NCI-H1694 (cell line): ENCODE data around the gene GOLPH3L.
"Not testable (repeated sequence)": the region's sequence is repeated elsewhere in the genome, so short reads cannot be mapped to it uniquely, and the experiment has no call there.

Experiments
- DNase-seq: peaks from one replicate; lab custom pipeline; 2025; lab: John Stamatoyannopoulos, UW

Gene GOLPH3L

GRCh38 chr1:150696995-150697927, at the start of gene GOLPH3L:
TSS of gene GOLPH3L (minus strand) at chr1:150697154. CDS start at chr1:150694838, 2,316 bp downstream.
- peak; percentile 99 for DNase-seq

GRCh38 chr1:150730130-150730721, 33.3 kb upstream of the GOLPH3L start:
- DNase-seq = no peak

- no peak for DNase-seq
These were observed 27.4 kb upstream of the GOLPH3L start for GRCh38 chr1:150724336-150724735.

- DNase-seq = no peak
These were observed 23.7 kb upstream of the GOLPH3L start, which contains the start of gene HORMAD1 for GRCh38 chr1:150720703-150721102. TSS of gene HORMAD1 (minus strand) at chr1:150720895. CDS start at chr1:150719505, 1,390 bp downstream.

GRCh38 chr1:150720098-150720497, 23.1 kb upstream of the GOLPH3L start:
- no peak for DNase-seq

GRCh38 chr1:150718225-150718891, 21.4 kb upstream of the GOLPH3L start:
- no peak for DNase-seq

- not testable (repeated sequence) for DNase-seq
These were observed 12.1 kb upstream of the GOLPH3L start for GRCh38 chr1:150709031-150709430.

- no peak for DNase-seq
These were observed 11.6 kb upstream of the GOLPH3L start for GRCh38 chr1:150708595-150708994.

GRCh38 chr1:150706091-150706490, 9.1 kb upstream of the GOLPH3L start:
- DNase-seq = no peak

- DNase-seq = no peak
These were observed 6.5 kb upstream of the GOLPH3L start for GRCh38 chr1:150703427-150703826.

GRCh38 chr1:150696590-150696989, 364 bp downstream of the GOLPH3L start:
- DNase-seq = no peak

- no peak for DNase-seq
These were observed 792 bp downstream of the GOLPH3L start for GRCh38 chr1:150696162-150696561.

- DNase-seq = no peak
These were observed 1.4 kb downstream of the GOLPH3L start for GRCh38 chr1:150695561-150695960.

GRCh38 chr1:150692720-150693119, 4.2 kb downstream of the GOLPH3L start:
- no peak for DNase-seq

GRCh38 chr1:150688763-150689162, 8.2 kb downstream of the GOLPH3L start:
- no peak for DNase-seq

GRCh38 chr1:150686275-150686674, 10.7 kb downstream of the GOLPH3L start:
- DNase-seq = no peak

- no peak for DNase-seq
These were observed 13.0 kb downstream of the GOLPH3L start for GRCh38 chr1:150683914-150684313.

- no peak for DNase-seq
These were observed 18.0 kb downstream of the GOLPH3L start for GRCh38 chr1:150678988-150679387.

- no peak for DNase-seq
These were observed 22.1 kb downstream of the GOLPH3L start for GRCh38 chr1:150674881-150675280.

- no peak for DNase-seq
These were observed 33.6 kb downstream of the GOLPH3L start for GRCh38 chr1:150663321-150663720.

GRCh38 chr1:150662811-150663210, 34.1 kb downstream of the GOLPH3L start:
- no peak for DNase-seq

- DNase-seq = no peak
These were observed 35.8 kb downstream of the GOLPH3L start for GRCh38 chr1:150661156-150661555.

- DNase-seq = no peak
These were observed 36.4 kb downstream of the GOLPH3L start for GRCh38 chr1:150660584-150660983.
